Thoracic aorta (tissue), 2 donors: ENCODE results near the gene CALHM6. TPM values are rescaled to one million over a fixed set of nuclear protein-coding genes. Genes with fewer than 3 reads are reported as not detected.

Experiments
- ATAC-seq: fragments of 150-250 bp; one replicate; pipeline ENCODE4 v1.8.0; 2017; ENCODE audit warnings: low read depth; ENCODE audit not compliant: insufficient number of reproducible peaks, low FRiP score
- DNase-seq: peaks from one replicate; pipeline ENCODE4 v3.0.0-alpha.2; 2020; ENCODE audit warnings: low spot score
- H3K27ac ChIP-seq, 2 donors: fragments of 200-600 bp; sonication (generic); 1 replicate in 1 of 2; 2 replicates in 1 of 2; pipeline ENCODE4 v1.5.1; 2016; ENCODE audit warnings: mild to moderate bottlenecking in 2 of 2, moderate library complexity in 2 of 2
- H3K27me3 ChIP-seq: fragments of 200-600 bp; sonication (generic); replicated peaks from 2 replicates; pipeline ENCODE4 v1.6.0; 2016; ENCODE audit warnings: mild to moderate bottlenecking; ENCODE audit not compliant: insufficient read depth
- H3K36me3 ChIP-seq: fragments of 200-600 bp; sonication (generic); one replicate; pipeline ENCODE4 v1.5.1; 2016
- H3K4me1 ChIP-seq, 2 donors: fragments of 200-600 bp; sonication (generic); 1 replicate in 1 of 2; 2 replicates in 1 of 2; pipeline versions ENCODE4 v1.5.1 to v1.6.0; 2016; ENCODE audit warnings: low read depth in 2 of 2, mild to moderate bottlenecking in 1 of 2; ENCODE audit not compliant: control insufficient read depth in 1 of 2
- H3K4me3 ChIP-seq: fragments of 200-600 bp; sonication (generic); 2 replicates; pipeline ENCODE4 v1.5.1; 2016; ENCODE audit warnings: mild to moderate bottlenecking
- H3K9me3 ChIP-seq: fragments of 200-600 bp; sonication (generic); 2 replicates; pipeline ENCODE4 v1.5.1; 2016
- CTCF ChIP-seq: fragments of 200-600 bp; sonication (generic); IDR thresholded peaks from one replicate; pipeline ENCODE4 v1.5.1; 2019; ENCODE audit warnings: antibody characterized with exemption
- total RNA-seq, 2 donors: library from RNA; depleted of rRNA; stranded (reverse); fragments of >200 nt; gene quantifications; one replicate each; pipeline versions ENCODE4 v1.1.0 to v1.2.3, GENCODE V29; 2016

Gene CALHM6
- total RNA-seq, 2 donors from 2014 or later, result 3.9 to 15.0 TPM

GRCh38 chr6:116471531-116471930, 10.4 kb downstream of the CALHM6 start:
- Histone ChIP-seq H3K9me3 (no peaks in the 10 kb centered on the region), H3K27ac (no peak overlapping the region), H3K4me3 (no peak overlapping the region), H3K4me1 (no peaks in the 10 kb centered on the region), H3K36me3 (no peaks in the 10 kb centered on the region), H3K27me3 (no peaks in the 10 kb centered on the region)
- TF ChIP-seq CTCF, result no peak
- DNase-seq (no peak), ATAC-seq (no peak)

- no peaks in the 10 kb centered on the region for H3K27me3 ChIP-seq
These were observed 11.5 kb downstream of the CALHM6 start for GRCh38 chr6:116472706-116473105.

GRCh38 chr6:116475141-116475540, 14.0 kb downstream of the CALHM6 start:
- Histone ChIP-seq H3K36me3 (no peaks in the 10 kb centered on the region), H3K27me3 (no peaks in the 10 kb centered on the region), H3K4me1 (no peaks in the 10 kb centered on the region), H3K4me3 (no peak overlapping the region), H3K9me3 (no peaks in the 10 kb centered on the region), H3K27ac (no peak overlapping the region)
- no peak for ATAC-seq
- TF ChIP-seq CTCF, result no peak
- no peak for DNase-seq

More at GRCh38 chr6:116472706-116473105, 11.5 kb downstream of the CALHM6 start:
- ATAC-seq (no peak), DNase-seq (no peak)
- Histone ChIP-seq H3K4me3 (no peak overlapping the region), H3K36me3 (no peaks in the 10 kb centered on the region), H3K9me3 (no peaks in the 10 kb centered on the region), H3K27ac (no peak overlapping the region), H3K4me1 (no peaks in the 10 kb centered on the region)
- TF ChIP-seq CTCF, result no peak

- Histone ChIP-seq H3K27ac (no peak overlapping the region), H3K4me1 (no peaks in the 10 kb centered on the region), H3K9me3 (no peaks in the 10 kb centered on the region), H3K36me3 (no peaks in the 10 kb centered on the region), H3K27me3 (no peaks in the 10 kb centered on the region), H3K4me3 (no peak overlapping the region)
- ATAC-seq, result no peak
- DNase-seq, result no peak
- no peak for TF ChIP-seq CTCF
These were observed 15.0 kb downstream of the CALHM6 start for GRCh38 chr6:116476002-116476678.

- H3K4me1 ChIP-seq, result no peaks in the 10 kb centered on the region
- no peak overlapping the region for H3K27ac ChIP-seq
- no peaks in the 10 kb centered on the region for H3K27me3 ChIP-seq
- no peak for TF ChIP-seq CTCF
- no peak for DNase-seq
- ATAC-seq, result no peak
- no peaks in the 10 kb centered on the region for H3K36me3 ChIP-seq
- no peak overlapping the region for H3K4me3 ChIP-seq
- no peaks in the 10 kb centered on the region for H3K9me3 ChIP-seq
These were observed 21.6 kb downstream of the CALHM6 start for GRCh38 chr6:116482780-116483179.
